ENCODE measurements around the gene CNTN4.

The CNTN4 gene

DNA sequence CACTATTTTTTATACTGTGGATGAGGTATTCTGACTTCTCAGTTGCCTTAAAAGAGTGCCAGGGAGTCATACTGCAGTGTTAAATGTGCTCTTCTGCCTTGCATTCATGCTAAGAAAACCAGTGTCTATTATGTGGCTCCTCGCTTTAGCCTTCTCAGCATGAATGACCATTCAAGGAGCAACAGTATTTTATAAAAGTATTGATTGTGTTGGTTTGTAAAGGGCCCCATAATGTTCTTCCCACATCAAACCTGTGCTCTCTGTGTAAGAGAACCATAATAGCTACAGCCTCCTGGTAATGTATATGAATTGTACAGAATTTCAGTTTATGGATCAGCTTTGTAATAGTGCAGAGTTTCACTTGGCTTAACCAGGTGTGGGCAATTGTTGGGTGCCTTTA, 316.4 kb downstream of the CNTN4 start:
- DNase-seq (ENCODE audit: low read depth) = no peak
- no peak for TF ChIP-seq CTCF (conservative IDR thresholded peaks at IDR 0.05; ENCODE audit: low read depth, low read length)
- no peak overlapping the region for H3K4me3 ChIP-seq (ENCODE audit: low read depth, low read length)

DNA sequence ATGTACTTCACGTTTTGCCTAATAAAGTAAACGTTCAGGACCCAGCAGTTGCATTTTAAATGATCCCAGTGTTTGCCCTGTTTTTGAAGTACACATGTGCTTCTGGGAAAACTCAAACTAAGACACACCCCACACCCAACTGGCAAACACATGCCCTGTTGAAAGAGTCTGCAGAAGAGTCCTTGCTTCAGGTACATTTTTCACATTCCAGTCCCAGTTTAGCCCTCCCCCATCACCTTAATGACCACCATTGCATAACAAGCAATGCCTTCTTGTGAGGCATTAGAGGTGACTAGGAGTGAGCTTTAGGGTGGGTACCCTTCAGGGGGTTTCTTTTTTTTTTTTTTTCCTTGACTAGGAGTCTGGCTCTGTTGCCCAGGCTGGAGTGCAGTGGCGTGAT, 322.3 kb downstream of the CNTN4 start:
- no peak overlapping the region for H3K4me3 ChIP-seq (ENCODE audit: low read depth, low read length)
- no peak for TF ChIP-seq CTCF (conservative IDR thresholded peaks at IDR 0.05; ENCODE audit: low read depth, low read length)
- DNase-seq (ENCODE audit: low read depth) = no peak

- no peak for DNase-seq (ENCODE audit: low read depth)
- no peak overlapping the region for H3K4me3 ChIP-seq (ENCODE audit: low read depth, low read length)
- no peak for TF ChIP-seq CTCF (conservative IDR thresholded peaks at IDR 0.05; ENCODE audit: low read depth, low read length)
Observed at GRCh38 chr3:2423143-2423542, 324.5 kb downstream of the CNTN4 start.

DNA sequence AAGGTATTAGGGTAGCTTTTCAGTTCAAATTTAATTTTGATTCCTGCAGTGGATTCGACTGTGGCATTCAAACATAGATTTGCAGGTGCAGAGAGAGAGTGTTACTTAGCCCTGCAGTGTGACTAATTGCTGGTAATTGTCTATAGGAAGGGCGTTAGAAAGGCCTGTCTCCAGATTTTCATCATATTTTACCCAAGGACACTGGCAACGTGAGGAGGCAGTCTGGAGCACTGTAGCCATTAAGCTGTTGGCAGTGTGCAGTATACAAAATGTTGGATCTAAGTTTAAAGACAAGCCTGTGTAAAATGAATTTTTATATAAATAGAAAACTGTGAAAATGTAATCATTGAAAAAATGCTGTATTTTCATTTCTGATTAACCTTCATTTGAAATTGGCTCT, 342.9 kb downstream of the CNTN4 start:
- DNase-seq (ENCODE audit: low read depth) = no peak
- no peak for TF ChIP-seq CTCF (conservative IDR thresholded peaks at IDR 0.05; ENCODE audit: low read depth, low read length)
- no peak overlapping the region for H3K4me3 ChIP-seq (ENCODE audit: low read depth, low read length)

GRCh38 chr3:2446146-2446545, 347.5 kb downstream of the CNTN4 start:
- DNase-seq (ENCODE audit: low read depth) = no peak
- no peak overlapping the region for H3K4me3 ChIP-seq (ENCODE audit: low read depth, low read length)
- TF ChIP-seq CTCF (conservative IDR thresholded peaks at IDR 0.05; ENCODE audit: low read depth, low read length) = no peak

DNA sequence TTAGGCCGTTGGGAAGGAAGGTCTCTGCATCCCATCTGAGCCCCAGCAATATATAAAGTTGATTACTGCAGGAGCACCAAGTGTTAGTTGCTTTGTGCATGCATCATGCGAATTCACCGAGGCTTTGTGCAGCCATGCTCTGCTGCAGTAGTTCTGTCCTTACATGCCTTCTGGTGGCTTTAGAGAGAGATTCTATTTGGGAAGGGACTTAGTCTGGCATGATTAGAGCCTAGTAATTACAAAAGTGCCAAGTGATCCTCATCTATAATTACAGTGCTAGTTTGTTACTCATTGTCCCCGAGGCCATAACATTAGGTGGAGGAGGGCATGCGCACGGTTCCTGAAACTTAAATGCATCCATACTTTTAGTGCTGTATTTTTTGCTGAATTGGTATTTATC, 353.6 kb downstream of the CNTN4 start:
- no peak for TF ChIP-seq CTCF (conservative IDR thresholded peaks at IDR 0.05; ENCODE audit: low read depth, low read length)
- H3K4me3 ChIP-seq (ENCODE audit: low read depth, low read length) = no peak overlapping the region
- DNase-seq (ENCODE audit: low read depth) = no peak

DNA sequence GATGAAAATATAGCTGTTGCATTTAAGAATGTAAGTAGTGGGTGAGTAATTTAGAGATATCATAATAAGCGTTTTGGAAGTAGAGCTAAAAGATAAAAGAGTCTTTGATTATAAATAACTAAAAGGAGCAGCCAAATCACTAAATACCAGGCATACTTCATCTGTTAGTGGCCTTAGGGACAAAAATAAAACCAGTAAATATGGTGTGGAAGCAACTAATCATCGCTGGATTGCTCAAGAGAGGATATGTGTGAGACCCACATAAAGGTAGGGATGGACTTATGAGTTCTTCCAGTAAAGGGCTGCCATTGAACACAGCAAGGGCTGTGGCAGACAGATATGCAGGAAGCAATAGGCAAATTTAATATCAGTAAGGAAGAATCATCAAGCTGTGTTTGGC, 356.2 kb downstream of the CNTN4 start:
- no peak for DNase-seq (ENCODE audit: low read depth)
- no peak overlapping the region for H3K4me3 ChIP-seq (ENCODE audit: low read depth, low read length)
- TF ChIP-seq CTCF (conservative IDR thresholded peaks at IDR 0.05; ENCODE audit: low read depth, low read length) = no peak

Measured in choroid plexus epithelial cell (primary cell).